HG03066 (cell line): Measurements from ENCODE around the gene TBC1D22A.

Experiments used
- ATAC-seq: cut with Tn5 transposase; IDR thresholded peaks from one replicate; pipeline ENCODE4 v1.9.1; 2021; ENCODE audit warnings: low read depth; ENCODE audit not compliant: unreplicated experiment

Gene TBC1D22A

GRCh38 chr22:46917771-46918101 lies 155.3 kb downstream of the TBC1D22A start:
- ATAC-seq = no peak

GRCh38 chr22:46918197-46918596 lies 155.7 kb downstream of the TBC1D22A start:
- ATAC-seq = no peak

- no peak for ATAC-seq
Observed at GRCh38 chr22:46922037-46922436, 159.6 kb downstream of the TBC1D22A start.

GRCh38 chr22:46923394-46923793 lies 160.9 kb downstream of the TBC1D22A start:
- no peak for ATAC-seq

- ATAC-seq = no peak
Observed at GRCh38 chr22:46925818-46926217, 163.4 kb downstream of the TBC1D22A start.

- ATAC-seq = no peak
Observed at GRCh38 chr22:46929046-46929709, 166.7 kb downstream of the TBC1D22A start.

- no peak for ATAC-seq
Observed at GRCh38 chr22:46929710-46930204, 167.3 kb downstream of the TBC1D22A start.

- ATAC-seq = no peak
Observed at GRCh38 chr22:46931414-46931813, 169.0 kb downstream of the TBC1D22A start.

- ATAC-seq = no peak
Observed at GRCh38 chr22:46931881-46932280, 169.4 kb downstream of the TBC1D22A start.

- ATAC-seq = no peak
Observed at GRCh38 chr22:46933040-46933930, 170.8 kb downstream of the TBC1D22A start.

GRCh38 chr22:46934172-46934745 lies 171.8 kb downstream of the TBC1D22A start:
- ATAC-seq = no peak

GRCh38 chr22:46934746-46935491 lies 172.5 kb downstream of the TBC1D22A start:
- ATAC-seq = no peak

- ATAC-seq = no peak
Observed at GRCh38 chr22:46935506-46936377, 173.3 kb downstream of the TBC1D22A start.

GRCh38 chr22:46936378-46936903 lies 174.0 kb downstream of the TBC1D22A start:
- ATAC-seq = no peak

- no peak for ATAC-seq
Observed at GRCh38 chr22:46937185-46937584, 174.7 kb downstream of the TBC1D22A start.

- no peak for ATAC-seq
Observed at GRCh38 chr22:46937939-46938338, 175.5 kb downstream of the TBC1D22A start.

- ATAC-seq = no peak
Observed at GRCh38 chr22:46941968-46942798, 179.7 kb downstream of the TBC1D22A start.
